Heart left ventricle (tissue), 13 donors: ENCODE measurements around the gene MRPL43.

Experiments used
- CTCF ChIP-seq, 12 donors: fragments of 200-600 bp; sonication (generic) in 4 of 12; IDR thresholded peaks; one replicate each; pipeline versions ENCODE4 v1.5.0 to v1.8.0; 2018 to 2022; ENCODE audit warnings: antibody characterized with exemption in 12 of 12, mild to moderate bottlenecking in 5 of 12
- POLR2A ChIP-seq, 2 donors: fragments of 450-650 bp; IDR thresholded peaks; one replicate each; pipeline ENCODE4 v1.6.1; 2017; ENCODE audit warnings: antibody characterized with exemption in 2 of 2, mild to moderate bottlenecking in 2 of 2, moderate library complexity in 2 of 2
- donor health status: ischemic (EF 13 %, LVEDD 7.1; RV severe dilation, severe dysfunction).
- donor health status: DM: no; HTN: yes; CAD: no.
- donor health status: DM: no; HTN: no; CAD: no.
- donor health status: ischemic (EF 25% LVEDD 6.9; RV normal size, moderate dysfunction).
- donor health status: ischemic (EF 25% LVEDD 5.7; RV mildly dilated, moderate dysfunction).
- donor health status: ischemic (EF 35%, LVEDD 5.7; RV mildly dilated, moderate dysfunction).
- donor health status: nonischemic (EF 11% LVEDD 7.7; RV severe dilation, severe dysfunction).
- donor health status: DM: yes; HTN: yes; CAD: no.
- donor health status: PGD.
- donor health status: ischemic (EF 29% LVEDD 5.4; RV normal size, mild dysfunction).
- donor health status: nonischemic (EF 23%, LVEDD 6.1; RV moderate dilation, normal function).

- TF ChIP-seq CTCF (IDR thresholded peaks at IDR 0.05) (no peak), POLR2A (IDR thresholded peaks at IDR 0.05) (no peak)
These were observed 13.0 kb upstream of the MRPL43 start for GRCh38 chr10:101000127-101000914.
